Smooth muscle cell of the coronary artery (primary cell): ENCODE data around the gene AFF1. TPM values are rescaled to one million over a fixed set of nuclear protein-coding genes. Genes with fewer than 3 reads are reported as not detected.

ENCODE experiments used
- total RNA-seq: library from RNA; depleted of rRNA; stranded (reverse); fragments of >200 nt; gene quantifications from 2 replicates; pipeline ENCODE4 v1.2.3, GENCODE V29; 2014; ENCODE audit warnings: low replicate concordance

AFF1 gene, protein sequence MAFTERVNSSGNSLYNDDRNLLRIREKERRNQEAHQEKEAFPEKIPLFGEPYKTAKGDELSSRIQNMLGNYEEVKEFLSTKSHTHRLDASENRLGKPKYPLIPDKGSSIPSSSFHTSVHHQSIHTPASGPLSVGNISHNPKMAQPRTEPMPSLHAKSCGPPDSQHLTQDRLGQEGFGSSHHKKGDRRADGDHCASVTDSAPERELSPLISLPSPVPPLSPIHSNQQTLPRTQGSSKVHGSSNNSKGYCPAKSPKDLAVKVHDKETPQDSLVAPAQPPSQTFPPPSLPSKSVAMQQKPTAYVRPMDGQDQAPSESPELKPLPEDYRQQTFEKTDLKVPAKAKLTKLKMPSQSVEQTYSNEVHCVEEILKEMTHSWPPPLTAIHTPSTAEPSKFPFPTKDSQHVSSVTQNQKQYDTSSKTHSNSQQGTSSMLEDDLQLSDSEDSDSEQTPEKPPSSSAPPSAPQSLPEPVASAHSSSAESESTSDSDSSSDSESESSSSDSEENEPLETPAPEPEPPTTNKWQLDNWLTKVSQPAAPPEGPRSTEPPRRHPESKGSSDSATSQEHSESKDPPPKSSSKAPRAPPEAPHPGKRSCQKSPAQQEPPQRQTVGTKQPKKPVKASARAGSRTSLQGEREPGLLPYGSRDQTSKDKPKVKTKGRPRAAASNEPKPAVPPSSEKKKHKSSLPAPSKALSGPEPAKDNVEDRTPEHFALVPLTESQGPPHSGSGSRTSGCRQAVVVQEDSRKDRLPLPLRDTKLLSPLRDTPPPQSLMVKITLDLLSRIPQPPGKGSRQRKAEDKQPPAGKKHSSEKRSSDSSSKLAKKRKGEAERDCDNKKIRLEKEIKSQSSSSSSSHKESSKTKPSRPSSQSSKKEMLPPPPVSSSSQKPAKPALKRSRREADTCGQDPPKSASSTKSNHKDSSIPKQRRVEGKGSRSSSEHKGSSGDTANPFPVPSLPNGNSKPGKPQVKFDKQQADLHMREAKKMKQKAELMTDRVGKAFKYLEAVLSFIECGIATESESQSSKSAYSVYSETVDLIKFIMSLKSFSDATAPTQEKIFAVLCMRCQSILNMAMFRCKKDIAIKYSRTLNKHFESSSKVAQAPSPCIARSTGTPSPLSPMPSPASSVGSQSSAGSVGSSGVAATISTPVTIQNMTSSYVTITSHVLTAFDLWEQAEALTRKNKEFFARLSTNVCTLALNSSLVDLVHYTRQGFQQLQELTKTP
- total RNA-seq: 8.3 and 10.4 TPM in 2 replicates

DNA sequence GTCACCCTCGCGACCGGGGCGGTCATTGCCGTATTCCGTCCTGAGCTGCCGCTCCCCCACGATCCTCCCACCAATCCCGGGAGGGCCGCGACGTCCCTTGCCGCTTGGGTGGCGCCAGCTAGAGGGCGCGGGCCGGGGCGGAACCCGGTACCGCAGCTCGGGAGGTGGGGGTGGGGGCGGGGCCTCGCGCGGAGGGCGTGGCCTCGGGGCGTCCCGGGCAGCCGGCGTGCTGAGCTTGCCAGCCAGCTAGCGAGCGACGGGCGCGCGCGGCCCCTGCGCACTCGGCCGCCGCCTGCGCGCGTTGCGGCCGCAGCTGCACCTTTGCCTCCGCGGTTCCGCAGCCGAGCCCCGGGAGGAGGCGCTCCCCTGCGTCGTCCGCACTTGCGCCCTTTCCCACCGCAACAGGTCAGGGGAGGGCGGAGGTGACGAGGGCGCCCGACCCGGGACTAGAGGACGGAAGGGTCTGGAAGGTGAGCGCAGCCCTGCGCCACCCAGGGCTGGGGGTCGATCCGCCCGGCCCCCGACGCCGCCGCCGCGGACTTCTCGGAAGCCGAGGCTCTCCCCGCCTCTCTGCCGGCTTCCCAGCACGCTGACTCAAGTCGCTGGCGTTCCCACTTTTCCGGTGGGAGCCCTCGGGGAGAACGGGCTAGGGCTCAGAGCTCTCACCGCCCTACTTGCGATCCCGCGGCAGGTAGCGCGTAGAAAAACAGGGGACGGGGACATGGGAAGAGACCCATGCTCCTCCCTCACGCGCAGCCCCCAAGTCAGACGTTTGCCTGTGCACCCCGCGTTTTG is at the start of gene AFF1:
Gene AFF1, plus strand, starts transcription at position 241 of the 795 bp plus-strand sequence. CDS start 13,523 bp downstream, outside the sequence.

DNA sequence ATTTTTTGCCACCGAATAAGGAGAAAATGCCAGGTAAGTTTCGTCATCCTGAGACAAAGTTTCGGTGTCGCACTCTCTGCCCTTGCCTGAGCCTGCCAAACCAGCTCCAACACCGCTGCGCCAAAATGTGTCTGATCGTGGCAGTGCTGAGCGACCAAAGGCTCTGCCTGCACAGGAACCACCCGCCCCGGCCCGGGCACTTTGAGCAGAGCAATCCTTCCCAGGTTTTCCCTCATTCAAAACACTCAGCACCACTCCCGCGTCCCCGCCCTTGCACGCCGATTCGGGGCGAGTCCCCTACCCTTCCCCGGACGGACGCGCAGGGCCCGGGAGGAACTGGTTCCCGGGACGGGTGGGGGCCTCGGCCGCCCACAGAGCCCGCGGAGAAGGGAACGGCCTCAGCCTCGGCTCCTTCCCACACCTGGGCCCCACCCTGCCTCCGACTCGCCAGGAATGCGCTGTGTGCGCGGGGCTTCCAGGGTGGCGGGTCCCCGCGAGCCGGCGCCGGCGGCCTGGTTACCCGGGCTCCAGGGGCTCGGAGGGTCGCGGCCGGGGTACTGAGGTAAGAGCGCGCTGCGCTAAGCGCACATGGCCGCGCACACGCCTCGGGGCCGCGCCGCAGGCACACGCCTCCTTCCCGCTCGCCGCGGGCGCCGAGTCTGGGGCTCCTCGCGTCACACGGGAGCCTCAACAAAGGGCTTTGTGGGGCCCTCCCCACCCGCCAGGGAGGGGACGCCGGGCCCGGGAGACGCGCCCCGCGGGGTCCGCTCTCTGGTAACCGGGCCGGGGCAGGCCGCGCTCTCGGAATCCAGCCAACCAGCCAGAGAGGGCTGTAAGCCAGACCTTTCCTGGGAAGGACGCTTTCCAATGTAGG is 42.8 kb upstream of the AFF1 start, which contains the start of gene C4orf36:
Gene C4orf36, minus strand, starts transcription at position 661 of the 874 bp plus-strand sequence. CDS start 902 bp downstream, outside the sequence.

Other genes starting within 250 kb of the AFF1 start
- 0.12 TPM in 1 of 2 replicates, not detected in the other for gene SLC10A6, start 85.6 kb upstream of the AFF1 start, total RNA-seq
- 0.53 and 2.8 TPM in 2 replicates for gene C4orf36, start 42.6 kb upstream of the AFF1 start, total RNA-seq